HG02588 (cell line): Measurements from ENCODE around the gene FNDC3B.

Experiments used
- ATAC-seq: cut with Tn5 transposase; IDR thresholded peaks from one replicate; pipeline ENCODE4 v1.9.1; 2021; ENCODE audit warnings: mild to moderate bottlenecking, moderate library complexity; ENCODE audit not compliant: unreplicated experiment

FNDC3B gene

GRCh38 chr3:172163320-172163719 is 123.9 kb downstream of the FNDC3B start:
- no peak for ATAC-seq

- no peak for ATAC-seq
Observed at GRCh38 chr3:172164620-172165362, 125.4 kb downstream of the FNDC3B start.

DNA sequence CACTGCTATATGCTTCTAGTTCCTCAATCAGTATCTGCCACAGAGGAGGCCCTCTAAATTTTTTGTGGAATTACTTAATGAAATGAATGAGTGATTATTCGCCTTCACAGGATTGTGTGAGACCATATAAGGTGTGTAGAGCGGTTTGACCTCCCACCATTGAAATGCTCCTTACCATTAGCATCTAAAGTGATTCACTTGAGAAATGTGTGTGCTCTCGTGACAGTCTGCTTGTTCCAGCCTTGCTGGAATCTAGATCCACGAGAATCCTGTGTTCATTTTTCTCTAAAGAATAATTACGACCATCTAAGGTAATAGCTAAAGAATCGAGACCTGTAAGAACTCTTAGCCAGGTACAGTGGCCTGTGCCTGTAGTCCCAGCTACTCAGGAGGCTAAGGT is 126.9 kb downstream of the FNDC3B start:
- ATAC-seq: no peak

DNA sequence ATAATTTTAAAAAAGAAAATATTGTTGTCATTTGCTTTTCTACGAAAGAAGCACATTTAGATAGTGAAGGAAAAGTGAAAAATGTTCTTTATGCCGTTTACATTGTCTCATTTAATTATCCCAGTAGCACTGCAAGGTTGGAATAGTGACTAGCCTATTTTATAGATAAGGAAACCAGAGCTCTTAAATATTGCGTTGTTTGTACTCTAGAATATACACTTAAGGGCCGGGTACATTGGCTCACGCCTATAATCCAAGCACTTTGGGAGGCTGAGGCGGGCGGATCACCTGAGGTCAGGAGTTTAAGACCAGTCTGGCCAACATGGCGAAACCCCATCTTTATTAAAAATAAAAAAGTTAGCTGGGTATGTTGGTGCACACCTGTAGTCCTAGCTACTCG is 127.5 kb downstream of the FNDC3B start:
- ATAC-seq: no peak

- ATAC-seq: no peak
Observed at GRCh38 chr3:172167892-172168648, 128.7 kb downstream of the FNDC3B start.

DNA sequence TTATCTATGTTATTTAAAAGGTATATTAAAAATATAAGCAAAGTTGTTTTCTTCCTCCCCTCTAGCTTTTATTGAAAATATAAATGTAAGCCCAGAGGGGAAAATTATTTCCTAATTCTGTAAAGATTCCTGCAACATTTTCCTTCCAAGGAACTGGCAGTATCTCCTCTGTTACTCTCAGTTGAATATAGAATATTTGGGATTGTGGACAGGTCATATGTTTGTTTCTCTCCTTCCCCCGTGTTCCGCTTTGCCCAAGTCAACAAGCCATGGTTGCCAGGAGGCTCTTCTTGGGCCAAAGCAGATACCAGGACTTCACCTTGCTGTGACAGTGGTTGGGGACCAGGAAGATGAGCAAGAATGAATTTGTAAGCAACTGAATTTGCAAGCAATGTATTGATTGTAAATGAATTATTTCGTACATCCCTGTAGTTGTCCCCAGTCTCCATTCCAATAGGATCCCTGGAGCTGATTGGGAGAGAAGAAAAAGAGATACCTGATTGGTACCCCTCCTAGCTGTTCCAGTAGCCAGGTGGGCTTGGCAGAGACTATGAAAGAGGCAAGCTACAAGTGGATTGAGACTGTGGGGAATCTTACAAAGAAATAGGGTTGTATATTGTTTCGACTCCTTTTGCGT is 130.8 kb downstream of the FNDC3B start:
- no peak for ATAC-seq

DNA sequence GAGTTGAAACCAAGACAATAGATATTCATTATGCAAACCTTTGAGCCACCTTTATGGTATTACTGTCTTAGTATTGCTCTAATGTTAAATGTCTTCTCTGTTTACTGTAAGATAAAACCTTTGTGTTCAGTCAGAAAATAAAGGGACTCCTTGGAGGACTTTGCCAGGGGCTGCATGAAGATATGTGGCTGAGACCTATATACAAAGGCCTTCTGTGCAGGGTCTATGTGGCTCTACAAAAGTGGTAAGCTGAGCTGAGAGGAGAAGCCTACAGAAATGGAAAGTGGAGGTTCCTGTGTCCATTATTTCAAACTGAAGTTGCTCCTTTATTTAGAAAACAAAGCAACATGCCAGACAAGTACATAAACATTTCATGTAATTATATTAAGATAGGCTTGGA is 131.5 kb downstream of the FNDC3B start:
- ATAC-seq: no peak

GRCh38 chr3:172171396-172172075 is 132.2 kb downstream of the FNDC3B start:
- ATAC-seq: no peak

- no peak for ATAC-seq
Observed at GRCh38 chr3:172173316-172174254, 134.2 kb downstream of the FNDC3B start.

DNA sequence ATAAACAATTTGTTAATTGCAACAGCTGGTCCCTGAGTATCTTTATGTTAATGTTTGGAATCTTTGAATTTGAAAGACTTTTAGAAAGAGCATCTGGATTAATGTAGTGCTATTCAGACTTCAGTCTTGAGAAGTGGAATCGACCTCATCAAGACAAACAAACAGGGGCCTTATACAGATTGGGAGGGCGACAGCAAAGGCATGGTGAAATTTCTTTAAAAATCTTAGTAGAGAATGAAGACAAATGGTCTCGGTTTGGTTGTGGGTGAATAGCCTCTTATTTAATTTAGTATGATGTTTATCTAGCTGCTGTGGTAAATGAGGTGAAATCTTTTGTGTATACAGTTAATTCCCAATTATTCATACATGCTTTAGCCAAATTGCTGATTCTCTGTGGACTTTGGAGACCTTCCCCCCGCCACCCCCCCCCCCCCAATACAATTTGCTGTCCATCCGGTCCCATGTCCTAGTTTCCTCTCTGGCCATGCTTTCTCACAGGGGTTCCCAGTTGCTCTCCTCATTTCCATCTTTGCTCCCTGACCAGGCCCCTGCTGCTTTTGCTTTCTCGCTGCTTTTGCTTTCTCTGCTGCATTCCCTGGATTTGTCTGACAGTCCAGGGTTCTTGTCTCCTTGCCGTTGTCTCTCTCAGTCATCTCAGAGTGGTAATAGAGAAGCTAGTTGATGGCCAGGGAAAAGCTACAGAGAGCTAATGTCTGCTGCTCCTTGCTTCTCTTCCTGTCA is 135.3 kb downstream of the FNDC3B start:
- no peak for ATAC-seq

DNA sequence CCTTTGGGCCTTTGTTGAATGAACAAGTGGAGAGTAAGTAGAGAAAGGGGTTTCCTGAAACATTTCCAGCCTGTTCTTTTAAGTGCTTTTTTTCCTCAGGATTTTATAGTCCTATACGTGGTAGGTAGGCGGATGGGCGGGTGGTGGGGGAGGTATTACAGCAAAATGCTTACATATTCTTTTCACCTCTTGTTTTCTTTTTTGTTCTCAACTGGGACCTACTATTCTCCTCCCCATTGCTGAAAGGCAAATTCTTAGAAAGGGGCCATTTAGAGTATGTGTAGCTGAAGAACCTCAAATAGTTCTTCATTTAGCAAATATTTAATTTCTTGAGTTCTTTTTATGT is 135.8 kb downstream of the FNDC3B start:
- ATAC-seq: no peak

- ATAC-seq: no peak
Observed at GRCh38 chr3:172176061-172176770, 136.8 kb downstream of the FNDC3B start.

DNA sequence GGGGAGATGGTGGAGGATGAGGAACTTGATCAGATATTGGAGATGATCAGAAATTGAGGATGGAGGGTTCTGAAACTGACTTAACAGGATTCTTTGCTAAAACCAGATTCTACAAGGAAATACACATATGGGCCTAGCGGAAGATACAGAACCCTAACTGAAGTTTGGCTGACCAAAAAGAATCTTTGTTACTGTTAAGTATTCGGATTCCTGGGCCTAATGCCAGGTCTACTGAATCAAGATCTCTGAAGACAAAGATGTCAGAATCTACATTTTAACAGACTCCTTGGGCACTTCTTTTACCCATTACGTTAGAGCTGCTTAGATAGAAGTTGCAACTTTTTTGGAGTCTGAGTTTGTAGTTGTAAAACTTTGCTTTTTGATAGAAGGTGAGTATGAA is 137.7 kb downstream of the FNDC3B start:
- ATAC-seq: no peak

GRCh38 chr3:172177803-172178316 is 138.5 kb downstream of the FNDC3B start:
- ATAC-seq: no peak

- ATAC-seq: peak; percentile 53
Observed at GRCh38 chr3:172179680-172180399, 140.5 kb downstream of the FNDC3B start.

DNA sequence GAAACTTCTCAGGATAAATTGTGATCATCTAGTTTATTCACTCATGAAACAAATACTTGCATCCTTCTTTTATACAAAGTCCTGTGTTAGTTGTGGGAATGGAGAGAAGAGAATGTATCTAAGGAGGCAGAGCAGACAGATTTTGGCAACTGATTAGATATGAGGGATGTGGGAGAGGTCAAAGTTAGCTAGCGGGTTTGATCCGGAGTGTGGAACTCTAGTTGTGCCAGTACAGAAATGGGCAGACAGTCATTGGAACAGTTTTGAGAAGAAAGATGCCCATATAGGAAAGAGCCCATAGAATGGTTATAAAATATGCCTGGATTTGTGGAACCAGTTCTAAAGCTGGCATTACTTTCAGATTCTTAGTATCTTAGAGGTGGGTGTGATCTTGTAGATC is 141.1 kb downstream of the FNDC3B start:
- no peak for ATAC-seq

- ATAC-seq: no peak
Observed at GRCh38 chr3:172181932-172182586, 142.7 kb downstream of the FNDC3B start.

DNA sequence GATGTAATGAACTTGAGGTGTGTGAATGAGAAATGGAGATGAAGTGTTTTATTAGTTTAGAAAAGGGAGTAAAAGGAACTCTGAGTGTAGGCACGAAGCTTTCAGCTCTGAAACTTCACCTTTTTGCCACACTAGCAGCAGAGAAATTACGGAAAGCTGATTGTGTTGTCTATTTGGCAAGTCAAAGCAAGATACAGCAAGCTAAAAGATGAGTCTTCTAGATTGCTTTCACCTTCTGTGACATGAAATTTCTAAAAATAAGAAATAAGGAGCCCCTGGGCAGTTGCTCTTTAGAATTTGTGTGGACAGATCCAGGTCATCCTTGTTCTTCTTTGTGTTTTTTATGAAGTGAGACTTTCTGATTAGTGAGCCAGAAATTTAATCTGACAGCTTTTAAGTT is 143.4 kb downstream of the FNDC3B start:
- no peak for ATAC-seq
